Stomach (tissue), 9 donors: ENCODE measurements around the gene NOTO. TPM values are rescaled to one million over a fixed set of nuclear protein-coding genes. Genes with fewer than 3 reads are reported as not detected.
A peak's percentile ranks its signal among the peaks of the same experiment; 100 is the strongest.

ENCODE experiments used
- DNase-seq, 2 donors: peaks; one replicate each; pipeline versions ENCODE4 v3.0.0 to v3.0.0-alpha.2; 2013 to 2019
- H3K27ac ChIP-seq, 5 donors: fragments of 200-600 bp in 4 of 5; sonication (generic) in 4 of 5; one replicate each; pipeline ENCODE4 v1.5.1; 2013 to 2019; ENCODE audit warnings: mild to moderate bottlenecking in 1 of 5, moderate library complexity in 1 of 5
- H3K27me3 ChIP-seq, 3 donors: fragments of 200-600 bp; sonication (generic); one replicate each; pipeline ENCODE4 v1.5.1; 2017 to 2019; ENCODE audit warnings: mixed run types in 1 of 3
- H3K36me3 ChIP-seq, 4 donors: fragments of 200-600 bp; sonication (generic); 1 replicate in 3 of 4; 2 replicates in 1 of 4; pipeline ENCODE4 v1.5.1; 2016 to 2019
- H3K4me1 ChIP-seq, 4 donors: fragments of 200-600 bp; sonication (generic); one replicate each; pipeline ENCODE4 v1.5.1; 2016 to 2019
- H3K4me3 ChIP-seq, 4 donors: fragments of 200-600 bp; sonication (generic) in 3 of 4; one replicate each; pipeline ENCODE4 v1.5.1; 2016 to 2019; ENCODE audit warnings: mild to moderate bottlenecking in 1 of 4
- H3K9me3 ChIP-seq, 4 donors: fragments of 200-600 bp; sonication (generic); one replicate each; pipeline ENCODE4 v1.5.1; 2016 to 2019
- CTCF ChIP-seq, 7 experiments: fragments of 450-650 bp in 4 of 7; fragments of 200-600 bp in 3 of 7; sonication (generic) in 3 of 7; IDR thresholded peaks; one replicate each; pipeline ENCODE4 v1.5.1; 2016 to 2019; ENCODE audit warnings: antibody characterized with exemption in 7 of 7, control low read depth in 2 of 7, mild to moderate bottlenecking in 1 of 7
- EP300 ChIP-seq: sonication (generic); formaldehyde crosslinking; IDR thresholded peaks from one replicate; pipeline ENCODE4 v1.6.1; 2017; ENCODE audit warnings: antibody characterized with exemption
- POLR2A ChIP-seq, 4 donors: fragments of 450-650 bp; IDR thresholded peaks; one replicate each; pipeline ENCODE4 v1.6.1; 2016; ENCODE audit warnings: antibody characterized with exemption in 4 of 4, control low read depth in 2 of 4, mild to moderate bottlenecking in 1 of 4, moderate library complexity in 1 of 4
- POLR2AphosphoS5 ChIP-seq, 3 donors: sonication (generic); formaldehyde crosslinking; IDR thresholded peaks; one replicate each; pipeline ENCODE4 v1.6.1; 2016; ENCODE audit warnings: antibody characterized with exemption in 3 of 3
- WGBS, 5 donors: extraction: QIAGEN DNeasy Blood & Tissue Kit in 3 of 5; methylation state at CpG; one replicate each; pipeline versions ENCODE4 v1.1.5 to v1.1.7; 2013 to 2018; 5-methylcytosine and 5-hydroxymethylcytosine counted together
- intact Hi-C: fragments of 100-400 bp; cut with DNase I; formaldehyde crosslinking; loops from one replicate; pipeline ENCODE4 v1.15.1; 2023; ENCODE audit warnings: low total_unique reads
- polyA plus RNA-seq, 3 donors: library from polyadenylated mRNA; stranded (reverse); fragments of 200-250 nt; gene quantifications; one replicate each; pipeline ENCODE4 v1.2.3, GENCODE V29; 2013
- total RNA-seq, 5 donors: library from RNA; depleted of rRNA; stranded (reverse); fragments of >200 nt; gene quantifications; one replicate each; pipeline versions ENCODE4 v1.1.0 to v1.2.3, GENCODE V29; 2014 to 2016
- donor health status: healthy with polysubstance abuse.
- donor health status: Bipolar disorder and iron deficiency.
- donor health status: healthy.

Gene NOTO
- total and polyA plus RNA-seq, 8 donors: 0.25 to 0.31 TPM; not detected in 6

- Histone ChIP-seq H3K27me3 (no peaks in the 10 kb centered on the region), H3K4me3 (no peak overlapping the region), H3K27ac (peak overlapping the region in 1 of 5 donors; percentile 14), H3K36me3 (no peaks in the 10 kb centered on the region), H3K9me3 (no peaks in the 10 kb centered on the region), H3K4me1 (peaks cover 4 to 30% (median 26%) of the 10 kb centered on the region in 4 donors)
- TF ChIP-seq CTCF (IDR thresholded peaks at IDR 0.05): peak in 5 of 7 experiments; percentile 61 to 94 (median 92)
- TF ChIP-seq POLR2AphosphoS5 (IDR thresholded peaks at IDR 0.05): no peak
- 51 to 54% (median 52%) methylated on average over 20 of the region's 20 CpGs for WGBS, 5 donors
- DNase-seq: peak; percentile 78 to 90
- intact Hi-C loops: no loop called here
Measured at GRCh38 chr2:73212448-73213176, 10.2 kb downstream of the NOTO start.

- peaks cover 0 to 12% (median 6%) of the 10 kb centered on the region in 4 donors for H3K36me3 ChIP-seq
- TF ChIP-seq EP300 (no peak), POLR2A (IDR thresholded peaks at IDR 0.05) (no peak), CTCF (IDR thresholded peaks at IDR 0.05) (no peak), POLR2AphosphoS5 (IDR thresholded peaks at IDR 0.05) (peak in 2 of 3 donors; percentile 59 to 81)
- peaks cover 4 to 30% (median 26%) of the 10 kb centered on the region in 4 donors for H3K4me1 ChIP-seq
- no peaks in the 10 kb centered on the region for H3K27me3 ChIP-seq
- WGBS, 5 donors: 0 to 1% (median 1%) methylated on average over 38 to 64 of the region's 64 CpGs
- H3K4me3 ChIP-seq: peak within 1 kb of the TSS; percentile 80 to 100 (median 90)
- H3K27ac ChIP-seq: peak within 1 kb of the TSS; percentile 13 to 86 (median 78)
- DNase-seq: peak; percentile 84 to 94
- no peaks in the 10 kb centered on the region for H3K9me3 ChIP-seq
- intact Hi-C loops: no loop called here
Measured at GRCh38 chr2:73214120-73215035, 12.0 kb downstream of the NOTO start, which contains the start of gene SMYD5. SMYD5 (plus strand) TSS chr2:73214245; CDS start chr2:73214267, 22 bp downstream.

- peaks cover 4 to 30% (median 26%) of the 10 kb centered on the region in 4 donors for H3K4me1 ChIP-seq
- intact Hi-C loops: no loop called here
Measured at GRCh38 chr2:73215254-73215653, 12.9 kb downstream of the NOTO start.

More at GRCh38 chr2:73215254-73215653, 12.9 kb downstream of the NOTO start:
- no peak overlapping the region for H3K27ac ChIP-seq
- no peak for DNase-seq
- peak overlapping the region in 2 of 4 donors; percentile 80 to 100 for H3K4me3 ChIP-seq
- 60 to 76% (median 62%) methylated on average over 4 of the region's 4 CpGs for WGBS, 5 donors
- no peaks in the 10 kb centered on the region for H3K9me3 ChIP-seq
- H3K27me3 ChIP-seq: no peaks in the 10 kb centered on the region
- TF ChIP-seq CTCF (IDR thresholded peaks at IDR 0.05) (no peak), POLR2AphosphoS5 (IDR thresholded peaks at IDR 0.05) (no peak), EP300 (no peak), POLR2A (IDR thresholded peaks at IDR 0.05) (no peak)
- peaks cover 5 to 20% (median 10%) of the 10 kb centered on the region in 4 donors for H3K36me3 ChIP-seq
